Activated naive CD8-positive, alpha-beta T cell treated with anti-CD3 and anti-CD28 coated beads for 36 hours (primary cell): Measurements from ENCODE around the gene CHRM4. TPM values are rescaled to one million over a fixed set of nuclear protein-coding genes. Genes with fewer than 3 reads are reported as not detected.

Source experiments
- DNase-seq: peaks from one replicate; pipeline ENCODE4 v3.0.0; 2021
- H3K27ac Mint-ChIP-seq: one replicate; pipeline ENCODE4 v1.8.0; 2022; ENCODE audit warnings: mild to moderate bottlenecking, moderate library complexity, mixed read lengths
- H3K27me3 Mint-ChIP-seq: one replicate; pipeline ENCODE4 v1.8.0; 2022; ENCODE audit warnings: mild to moderate bottlenecking, mixed read lengths
- H3K36me3 Mint-ChIP-seq: one replicate; pipeline ENCODE4 v1.8.0; 2021; ENCODE audit warnings: mild to moderate bottlenecking, mixed read lengths
- H3K4me1 Mint-ChIP-seq: one replicate; pipeline ENCODE4 v1.8.0; 2021; ENCODE audit warnings: mixed read lengths
- H3K4me3 Mint-ChIP-seq: one replicate; pipeline ENCODE4 v1.8.0; 2022; ENCODE audit warnings: mild to moderate bottlenecking, moderate library complexity, mixed read lengths
- H3K9me3 Mint-ChIP-seq: one replicate; pipeline ENCODE4 v1.8.0; 2022; ENCODE audit warnings: mixed read lengths
- total RNA-seq, 2 experiments: library from RNA; stranded (reverse); gene quantifications; one replicate each; pipeline ENCODE4 v1.2.3, GENCODE V29; 2021

CHRM4 gene
- total RNA-seq = under 1 TPM in 1 of 2 experiments, not detected in 1; 0.14 TPM

GRCh38 chr11:46391578-46392420 is at the start of gene CHRM4:
Gene CHRM4, minus strand, starts transcription at chr11:46391776. Its CDS starts 5,219 bp downstream, at chr11:46386557.
- Mint-ChIP-seq H3K9me3 (no peaks in the 10 kb centered on the region), H3K36me3 (peaks cover 4% of the 10 kb centered on the region), H3K4me1 (peaks cover 20% of the 10 kb centered on the region), H3K4me3 (peak within 1 kb of the TSS; percentile 68), H3K27ac (no peak within 1 kb of the TSS), H3K27me3 (peaks cover 54% of the 10 kb centered on the region)
- DNase-seq = peak; percentile 43

GRCh38 chr11:46438211-46438610 is 46.6 kb upstream of the CHRM4 start:
- no peak for DNase-seq
- peaks cover 13% of the 10 kb centered on the region for H3K36me3 Mint-ChIP-seq
- H3K9me3 Mint-ChIP-seq = no peaks in the 10 kb centered on the region
- H3K4me3 Mint-ChIP-seq = no peak overlapping the region
- H3K27me3 Mint-ChIP-seq = no peaks in the 10 kb centered on the region
- H3K27ac Mint-ChIP-seq = no peak overlapping the region
- H3K4me1 Mint-ChIP-seq = no peaks in the 10 kb centered on the region

DNA sequence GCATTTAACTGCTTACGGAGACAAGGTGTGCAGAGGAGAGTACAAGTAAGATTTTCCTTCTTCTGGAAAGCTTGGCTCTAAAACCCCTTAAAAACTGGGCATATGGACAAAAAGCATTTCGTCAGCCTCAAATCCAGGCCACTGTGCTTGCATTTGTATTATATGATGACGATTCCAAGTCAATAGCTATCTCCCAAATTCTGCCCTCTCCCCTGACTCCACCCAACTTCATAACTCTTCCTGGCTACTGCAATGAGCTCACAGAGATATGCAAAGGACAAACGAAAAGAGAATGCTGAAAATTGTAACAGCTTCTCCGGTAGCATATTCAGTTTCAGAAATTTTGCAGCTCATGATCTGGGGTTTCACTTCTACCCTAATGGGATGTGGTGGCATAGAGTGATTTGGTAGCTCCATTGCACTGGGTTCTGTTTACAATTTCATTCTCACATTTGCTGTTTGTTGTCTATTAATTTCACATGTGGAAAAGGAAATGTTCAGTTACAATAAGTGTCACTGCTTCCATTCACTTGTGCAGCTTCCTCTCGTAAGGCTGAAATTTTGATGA is 45.6 kb upstream of the CHRM4 start:
- H3K27ac Mint-ChIP-seq = no peak overlapping the region
- H3K36me3 Mint-ChIP-seq = peaks cover 8% of the 10 kb centered on the region
- H3K9me3 Mint-ChIP-seq = no peaks in the 10 kb centered on the region
- DNase-seq = no peak
- H3K4me1 Mint-ChIP-seq = no peaks in the 10 kb centered on the region
- no peaks in the 10 kb centered on the region for H3K27me3 Mint-ChIP-seq
- H3K4me3 Mint-ChIP-seq = no peak overlapping the region

GRCh38 chr11:46436113-46436512 is 44.5 kb upstream of the CHRM4 start:
- Mint-ChIP-seq H3K9me3 (no peaks in the 10 kb centered on the region), H3K27ac (no peak overlapping the region), H3K4me3 (no peak overlapping the region), H3K36me3 (peaks cover 11% of the 10 kb centered on the region), H3K4me1 (no peaks in the 10 kb centered on the region), H3K27me3 (no peaks in the 10 kb centered on the region)
- DNase-seq = no peak

- no peak for DNase-seq
- H3K27me3 Mint-ChIP-seq = no peaks in the 10 kb centered on the region
- H3K9me3 Mint-ChIP-seq = no peaks in the 10 kb centered on the region
- H3K27ac Mint-ChIP-seq = no peak overlapping the region
- H3K4me3 Mint-ChIP-seq = no peak overlapping the region
- peaks cover 8% of the 10 kb centered on the region for H3K36me3 Mint-ChIP-seq
- H3K4me1 Mint-ChIP-seq = no peaks in the 10 kb centered on the region
These were observed 44.1 kb upstream of the CHRM4 start for GRCh38 chr11:46435679-46436078.

GRCh38 chr11:46431211-46431610 is 39.6 kb upstream of the CHRM4 start:
- no peak overlapping the region for H3K4me3 Mint-ChIP-seq
- no peaks in the 10 kb centered on the region for H3K27me3 Mint-ChIP-seq
- DNase-seq = no peak
- no peaks in the 10 kb centered on the region for H3K4me1 Mint-ChIP-seq
- no peak overlapping the region for H3K27ac Mint-ChIP-seq
- H3K9me3 Mint-ChIP-seq = no peaks in the 10 kb centered on the region
- H3K36me3 Mint-ChIP-seq = peaks cover 13% of the 10 kb centered on the region

DNA sequence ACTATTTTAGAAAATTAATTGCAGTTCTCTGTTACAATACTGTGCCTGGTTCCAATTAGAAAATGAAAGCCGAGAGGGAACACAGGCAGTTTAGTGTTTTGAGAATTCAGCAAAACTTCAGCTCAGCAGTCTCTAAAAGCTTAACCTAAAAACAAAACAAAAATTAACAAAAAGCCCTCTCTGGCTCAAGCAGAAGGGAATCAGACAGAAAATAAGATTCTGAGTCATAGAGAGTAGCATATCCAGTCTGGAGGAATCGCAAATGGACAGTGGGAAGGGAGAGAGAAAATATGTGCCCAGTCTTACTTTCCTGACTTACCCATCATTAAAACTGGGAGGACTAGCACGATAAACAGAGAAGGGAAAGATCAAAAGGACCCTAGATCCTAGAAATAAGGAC is 38.1 kb upstream of the CHRM4 start:
- Mint-ChIP-seq H3K9me3 (no peaks in the 10 kb centered on the region), H3K4me1 (no peaks in the 10 kb centered on the region), H3K36me3 (peaks cover 14% of the 10 kb centered on the region), H3K4me3 (no peak overlapping the region), H3K27me3 (no peaks in the 10 kb centered on the region), H3K27ac (no peak overlapping the region)
- DNase-seq = no peak

DNA sequence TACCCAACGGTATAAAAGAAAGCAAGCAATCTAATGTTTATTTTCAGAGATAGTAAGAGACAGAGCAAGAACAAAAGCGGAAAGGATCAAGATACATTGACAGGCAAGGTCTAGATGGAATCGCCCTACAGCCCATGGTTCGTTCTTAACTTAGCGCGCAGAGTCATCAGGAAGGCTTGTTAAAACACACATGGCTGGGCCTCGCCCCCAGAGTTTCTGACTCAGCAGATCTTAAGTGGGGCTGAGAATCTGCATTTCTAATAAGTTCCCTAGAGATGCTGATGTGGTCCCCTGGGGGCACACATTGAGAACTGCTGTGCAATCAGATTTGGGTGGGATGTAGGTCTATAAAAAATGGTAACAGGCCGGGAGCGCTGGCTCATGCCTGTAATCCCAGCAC is 35.8 kb upstream of the CHRM4 start:
- peaks cover 9% of the 10 kb centered on the region for H3K36me3 Mint-ChIP-seq
- H3K9me3 Mint-ChIP-seq = no peaks in the 10 kb centered on the region

GRCh38 chr11:46426233-46426991 is 34.8 kb upstream of the CHRM4 start:
- Mint-ChIP-seq H3K9me3 (no peaks in the 10 kb centered on the region), H3K4me3 (no peak overlapping the region), H3K4me1 (no peaks in the 10 kb centered on the region), H3K36me3 (peaks cover 14% of the 10 kb centered on the region), H3K27me3 (no peaks in the 10 kb centered on the region), H3K27ac (no peak overlapping the region)
- DNase-seq = no peak

More for the DNA sequence above, 35.8 kb upstream of the CHRM4 start:
- H3K27me3 Mint-ChIP-seq = no peaks in the 10 kb centered on the region
- H3K4me3 Mint-ChIP-seq = no peak overlapping the region
- H3K27ac Mint-ChIP-seq = no peak overlapping the region
- no peak for DNase-seq
- no peaks in the 10 kb centered on the region for H3K4me1 Mint-ChIP-seq

DNA sequence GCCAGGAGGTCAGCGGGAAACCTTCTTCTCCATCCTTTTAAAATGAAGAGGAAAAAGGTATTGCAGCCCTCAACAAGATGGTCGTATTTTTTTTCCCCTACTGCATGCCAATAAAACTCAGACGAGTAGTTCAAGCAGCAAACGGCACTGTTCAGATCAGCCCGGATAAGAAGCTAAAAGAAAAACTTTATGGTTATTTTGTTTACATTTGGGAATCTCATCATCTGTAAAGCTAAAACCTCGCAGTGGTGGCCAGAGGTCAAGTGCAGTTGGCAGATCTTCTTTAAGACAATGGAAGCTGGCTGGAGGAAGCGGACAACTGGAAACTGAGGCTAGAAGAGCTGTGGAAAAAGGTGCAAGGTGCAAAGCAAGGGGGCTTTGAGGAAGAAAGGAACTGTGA is 31.0 kb upstream of the CHRM4 start:
- no peak for DNase-seq
- Mint-ChIP-seq H3K27ac (no peak overlapping the region), H3K36me3 (peaks cover 16% of the 10 kb centered on the region), H3K4me1 (peaks cover 8% of the 10 kb centered on the region), H3K27me3 (no peaks in the 10 kb centered on the region), H3K4me3 (no peak overlapping the region), H3K9me3 (no peaks in the 10 kb centered on the region)

- peaks cover 10% of the 10 kb centered on the region for H3K4me1 Mint-ChIP-seq
- no peaks in the 10 kb centered on the region for H3K27me3 Mint-ChIP-seq
- no peaks in the 10 kb centered on the region for H3K9me3 Mint-ChIP-seq
- H3K27ac Mint-ChIP-seq = no peak overlapping the region
- no peak overlapping the region for H3K4me3 Mint-ChIP-seq
- H3K36me3 Mint-ChIP-seq = peaks cover 17% of the 10 kb centered on the region
- no peak for DNase-seq
These were observed 29.8 kb upstream of the CHRM4 start for GRCh38 chr11:46421257-46421880.

- no peak overlapping the region for H3K27ac Mint-ChIP-seq
- no peak for DNase-seq
- peaks cover 20% of the 10 kb centered on the region for H3K36me3 Mint-ChIP-seq
- no peaks in the 10 kb centered on the region for H3K9me3 Mint-ChIP-seq
- H3K27me3 Mint-ChIP-seq = no peaks in the 10 kb centered on the region
- H3K4me3 Mint-ChIP-seq = no peak overlapping the region
- H3K4me1 Mint-ChIP-seq = peaks cover 16% of the 10 kb centered on the region
These were observed 28.9 kb upstream of the CHRM4 start for GRCh38 chr11:46420513-46420912.

DNA sequence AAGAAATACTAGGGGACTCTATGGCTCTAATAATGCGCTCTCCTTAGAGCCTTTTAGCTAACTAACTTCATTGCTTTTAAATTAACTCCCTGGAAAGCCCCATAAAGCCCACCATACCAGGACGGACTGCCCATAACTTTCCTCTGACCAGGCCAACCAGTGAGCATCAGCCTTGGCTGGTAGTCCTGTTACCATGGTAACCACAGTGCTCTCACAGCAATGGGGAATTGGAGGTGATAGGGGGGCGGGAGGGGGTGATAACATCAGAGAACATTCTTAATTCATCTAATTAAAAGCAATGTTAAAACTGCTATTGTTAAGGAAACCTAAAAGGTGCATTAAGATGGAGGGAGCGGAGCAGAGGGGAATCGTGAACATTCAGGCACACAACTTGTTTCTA is 27.2 kb upstream of the CHRM4 start:
- DNase-seq = no peak
- H3K27ac Mint-ChIP-seq = no peak overlapping the region
- H3K4me3 Mint-ChIP-seq = no peak overlapping the region
- H3K36me3 Mint-ChIP-seq = peaks cover 32% of the 10 kb centered on the region
- H3K4me1 Mint-ChIP-seq = peaks cover 34% of the 10 kb centered on the region
- no peaks in the 10 kb centered on the region for H3K9me3 Mint-ChIP-seq
- no peaks in the 10 kb centered on the region for H3K27me3 Mint-ChIP-seq

GRCh38 chr11:46417711-46418110 is 26.1 kb upstream of the CHRM4 start:
- Mint-ChIP-seq H3K36me3 (peaks cover 33% of the 10 kb centered on the region), H3K4me3 (no peak overlapping the region), H3K4me1 (peaks cover 35% of the 10 kb centered on the region), H3K9me3 (no peaks in the 10 kb centered on the region), H3K27me3 (no peaks in the 10 kb centered on the region), H3K27ac (no peak overlapping the region)
- DNase-seq = no peak

DNA sequence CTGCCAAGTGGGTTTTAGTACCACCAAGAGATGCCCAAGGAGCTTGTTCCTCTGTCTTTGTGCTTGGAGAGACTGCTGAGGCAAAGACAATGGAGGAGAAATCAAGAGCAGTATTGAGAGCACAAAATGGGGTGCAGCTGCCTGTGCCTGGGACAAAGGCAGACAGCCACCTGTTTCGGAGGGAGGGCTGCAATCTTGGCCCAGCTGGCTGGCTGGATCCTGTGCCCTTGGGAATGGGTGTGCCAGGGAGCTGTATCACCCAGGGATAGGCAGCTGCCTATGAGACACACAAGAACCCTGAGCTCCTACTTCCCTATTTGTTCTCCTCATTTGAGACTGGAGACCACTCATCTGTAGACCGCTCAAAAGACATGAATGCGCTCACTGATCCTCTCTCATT is 23.3 kb upstream of the CHRM4 start:
- Mint-ChIP-seq H3K4me1 (peaks cover 28% of the 10 kb centered on the region), H3K27ac (no peak overlapping the region), H3K4me3 (no peak overlapping the region), H3K36me3 (peaks cover 23% of the 10 kb centered on the region), H3K9me3 (no peaks in the 10 kb centered on the region), H3K27me3 (no peaks in the 10 kb centered on the region)
- DNase-seq = no peak
